HEK293 (cell line): ENCODE measurements around the gene MFAP3.

Source experiments
- CTCF ChIA-PET: fragments of 350-600 bp; formaldehyde crosslinking; extraction: SDS; loops from one replicate; lab custom pipeline; 2021; ENCODE audit warnings: antibody characterized with exemption; lab: Yijun Ruan, JAX
- POLR2A ChIA-PET: fragments of 300-600 bp; formaldehyde crosslinking; extraction: SDS; loops from one replicate; lab custom pipeline; 2020; ENCODE audit warnings: antibody characterized with exemption, inconsistent platforms; lab: Yijun Ruan, JAX
- H3K27ac ChIP-seq: fragments of 200-500 bp; sonication (Bioruptor generic); 2 replicates; pipeline ENCODE4 v1.5.1; 2014; ENCODE audit warnings: low read depth, low read length, control low read depth, inconsistent platforms; ENCODE audit errors: extremely low read depth
- H3K36me3 ChIP-seq, 2 experiments: fragments of 200-500 bp in 1 of 2; sonication (Bioruptor generic) in 1 of 2; 1 replicate in 1 of 2; 2 replicates in 1 of 2; pipeline ENCODE4 v1.5.1; 2014 to 2017; ENCODE audit warnings: inconsistent platforms in 2 of 2, low read length in 2 of 2; ENCODE audit not compliant: control insufficient read depth in 2 of 2, insufficient read depth in 1 of 2
- H3K4me1 ChIP-seq: fragments of 200-500 bp; sonication (Bioruptor generic); 2 replicates; pipeline ENCODE4 v1.5.1; 2014; ENCODE audit warnings: mild to moderate bottlenecking, low read length, inconsistent platforms; ENCODE audit not compliant: control insufficient read depth, insufficient read depth
- H3K4me3 ChIP-seq: 2 replicates; pipeline ENCODE4 v1.5.1; 2011; ENCODE audit warnings: low read depth, mild to moderate bottlenecking, control low read depth, low read length, moderate library complexity
- H3K9me3 ChIP-seq: fragments of 200-500 bp; sonication (Bioruptor generic); 2 replicates; pipeline ENCODE4 v1.5.1; 2014; ENCODE audit warnings: low read depth, low read length, inconsistent platforms; ENCODE audit not compliant: control insufficient read depth, insufficient read depth
- BCL11B ChIP-seq: fragments of 450-650 bp; formaldehyde crosslinking; IDR thresholded peaks from 2 replicates; pipeline ENCODE4 v1.5.1; 2016; ENCODE audit warnings: low read depth, missing biosample characterization, missing genetic modification characterization
- EGR2 ChIP-seq: fragments of 450-650 bp; formaldehyde crosslinking; IDR thresholded peaks from 2 replicates; pipeline ENCODE4 v1.5.1; 2016; ENCODE audit warnings: low read depth, missing biosample characterization, missing genetic modification characterization
- KLF16 ChIP-seq: fragments of 450-650 bp; formaldehyde crosslinking; IDR thresholded peaks from 2 replicates; pipeline ENCODE4 v1.5.1; 2017; ENCODE audit warnings: missing biosample characterization, missing genetic modification characterization
- SP7 ChIP-seq: fragments of 450-650 bp; formaldehyde crosslinking; IDR thresholded peaks from 2 replicates; pipeline ENCODE4 v1.5.1; 2016; ENCODE audit warnings: missing biosample characterization, missing genetic modification characterization
- ZBTB17 ChIP-seq: fragments of 450-650 bp; formaldehyde crosslinking; IDR thresholded peaks from 2 replicates; pipeline ENCODE4 v1.5.1; 2016; ENCODE audit warnings: missing biosample characterization, missing genetic modification characterization
- ZBTB7A ChIP-seq: fragments of 450-650 bp; formaldehyde crosslinking; IDR thresholded peaks from 2 replicates; pipeline ENCODE4 v1.5.1; 2016; ENCODE audit warnings: low read depth, missing biosample characterization, missing genetic modification characterization
- ZNF146 ChIP-seq: fragments of 450-650 bp; formaldehyde crosslinking; IDR thresholded peaks from 2 replicates; pipeline ENCODE4 v1.5.1; 2016; ENCODE audit warnings: missing biosample characterization, missing genetic modification characterization
- ZNF16 ChIP-seq: fragments of 450-650 bp; formaldehyde crosslinking; IDR thresholded peaks from 2 replicates; pipeline ENCODE4 v1.5.1; 2016; ENCODE audit warnings: low read depth, missing biosample characterization, missing genetic modification characterization
- ZNF19 ChIP-seq: fragments of 450-650 bp; formaldehyde crosslinking; IDR thresholded peaks from 2 replicates; pipeline ENCODE4; 2016; ENCODE audit warnings: missing biosample characterization, missing genetic modification characterization, low read depth
- ZNF302 ChIP-seq: fragments of 450-650 bp; formaldehyde crosslinking; IDR thresholded peaks from 2 replicates; pipeline ENCODE4 v1.5.1; 2016; ENCODE audit warnings: missing biosample characterization, missing genetic modification characterization, low read depth
- ZNF391 ChIP-seq: fragments of 450-650 bp; formaldehyde crosslinking; IDR thresholded peaks from 2 replicates; pipeline ENCODE4 v1.5.1; 2016; ENCODE audit warnings: low read depth, missing biosample characterization, missing genetic modification characterization, borderline replicate concordance
- ZNF473 ChIP-seq: fragments of 450-650 bp; formaldehyde crosslinking; IDR thresholded peaks from 2 replicates; pipeline ENCODE4 v1.5.1; 2017; ENCODE audit warnings: missing biosample characterization, missing genetic modification characterization
- ZNF549 ChIP-seq: fragments of 450-650 bp; IDR thresholded peaks from 2 replicates; pipeline ENCODE4 v1.5.1; 2018; ENCODE audit warnings: missing biosample characterization, missing genetic modification characterization, mild to moderate bottlenecking, inconsistent platforms, moderate library complexity
- ZNF571 ChIP-seq: fragments of 450-650 bp; formaldehyde crosslinking; IDR thresholded peaks from 2 replicates; pipeline ENCODE4 v1.5.0; 2017; ENCODE audit warnings: missing biosample characterization, missing genetic modification characterization
- ZNF704 ChIP-seq: fragments of 450-650 bp; formaldehyde crosslinking; IDR thresholded peaks from 2 replicates; pipeline ENCODE4 v1.5.1; 2016; ENCODE audit warnings: missing biosample characterization, missing genetic modification characterization
- ZNF776 ChIP-seq: fragments of 450-650 bp; formaldehyde crosslinking; IDR thresholded peaks from 2 replicates; pipeline ENCODE4 v1.5.0; 2017; ENCODE audit warnings: missing biosample characterization, missing genetic modification characterization, borderline replicate concordance
- ZSCAN23 ChIP-seq: fragments of 450-650 bp; formaldehyde crosslinking; IDR thresholded peaks from 2 replicates; pipeline ENCODE4 v1.5.1; 2016; ENCODE audit warnings: missing biosample characterization, missing genetic modification characterization
- TF ChIP-seq, protein P1 (sequence below): fragments of 450-650 bp; formaldehyde crosslinking; IDR thresholded peaks from 2 replicates; pipeline ENCODE4 v1.5.1; 2016; ENCODE audit warnings: missing biosample characterization, missing genetic modification characterization

MFAP3 gene

DNA sequence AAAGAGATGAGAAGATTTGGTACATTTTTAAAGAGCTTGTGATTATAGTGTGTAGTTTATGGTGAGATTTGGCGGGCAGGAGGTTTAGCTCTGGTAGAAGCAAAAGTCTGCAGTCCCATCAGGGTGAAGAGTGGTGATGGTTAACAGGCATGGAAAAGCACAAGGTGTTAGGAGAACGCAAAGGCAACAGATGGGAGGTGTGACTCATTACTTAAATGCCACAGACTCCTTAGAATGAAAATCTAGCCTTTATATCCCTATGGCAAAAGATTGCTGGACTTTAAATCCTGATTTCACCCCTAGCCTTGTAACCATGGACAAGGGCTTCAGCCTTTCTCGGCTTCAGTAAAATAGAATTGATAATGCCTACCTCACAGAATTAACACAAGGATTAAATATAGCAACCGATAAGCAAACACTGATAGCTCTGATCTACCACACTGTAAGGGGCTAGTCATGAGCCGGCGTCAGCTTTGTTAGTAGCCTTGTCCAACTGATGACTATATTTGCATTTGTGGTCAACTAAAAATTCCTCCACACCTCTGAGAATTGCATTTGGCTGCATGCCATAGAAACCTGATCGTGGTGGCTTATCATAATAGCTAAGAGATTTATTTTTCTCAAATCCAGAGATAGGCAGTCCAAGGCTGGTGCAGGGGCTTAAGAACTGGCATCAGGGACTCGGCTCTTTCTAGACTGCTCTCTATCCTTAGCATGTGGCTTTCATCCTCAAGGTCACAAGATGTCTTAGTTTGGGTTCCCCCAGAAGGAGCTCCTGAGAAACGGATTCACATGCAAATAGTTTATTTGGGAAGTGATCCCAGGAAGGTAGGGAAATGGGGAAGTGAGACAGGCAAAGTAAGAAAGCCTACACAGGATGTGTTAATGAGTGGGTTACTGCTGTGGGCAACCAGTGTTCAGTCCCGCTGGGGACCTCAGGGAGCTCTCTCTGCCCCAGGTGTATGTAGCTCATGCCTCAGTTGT is 19.6 kb downstream of the MFAP3 start (continued):
- TF ChIP-seq, protein P1, sequence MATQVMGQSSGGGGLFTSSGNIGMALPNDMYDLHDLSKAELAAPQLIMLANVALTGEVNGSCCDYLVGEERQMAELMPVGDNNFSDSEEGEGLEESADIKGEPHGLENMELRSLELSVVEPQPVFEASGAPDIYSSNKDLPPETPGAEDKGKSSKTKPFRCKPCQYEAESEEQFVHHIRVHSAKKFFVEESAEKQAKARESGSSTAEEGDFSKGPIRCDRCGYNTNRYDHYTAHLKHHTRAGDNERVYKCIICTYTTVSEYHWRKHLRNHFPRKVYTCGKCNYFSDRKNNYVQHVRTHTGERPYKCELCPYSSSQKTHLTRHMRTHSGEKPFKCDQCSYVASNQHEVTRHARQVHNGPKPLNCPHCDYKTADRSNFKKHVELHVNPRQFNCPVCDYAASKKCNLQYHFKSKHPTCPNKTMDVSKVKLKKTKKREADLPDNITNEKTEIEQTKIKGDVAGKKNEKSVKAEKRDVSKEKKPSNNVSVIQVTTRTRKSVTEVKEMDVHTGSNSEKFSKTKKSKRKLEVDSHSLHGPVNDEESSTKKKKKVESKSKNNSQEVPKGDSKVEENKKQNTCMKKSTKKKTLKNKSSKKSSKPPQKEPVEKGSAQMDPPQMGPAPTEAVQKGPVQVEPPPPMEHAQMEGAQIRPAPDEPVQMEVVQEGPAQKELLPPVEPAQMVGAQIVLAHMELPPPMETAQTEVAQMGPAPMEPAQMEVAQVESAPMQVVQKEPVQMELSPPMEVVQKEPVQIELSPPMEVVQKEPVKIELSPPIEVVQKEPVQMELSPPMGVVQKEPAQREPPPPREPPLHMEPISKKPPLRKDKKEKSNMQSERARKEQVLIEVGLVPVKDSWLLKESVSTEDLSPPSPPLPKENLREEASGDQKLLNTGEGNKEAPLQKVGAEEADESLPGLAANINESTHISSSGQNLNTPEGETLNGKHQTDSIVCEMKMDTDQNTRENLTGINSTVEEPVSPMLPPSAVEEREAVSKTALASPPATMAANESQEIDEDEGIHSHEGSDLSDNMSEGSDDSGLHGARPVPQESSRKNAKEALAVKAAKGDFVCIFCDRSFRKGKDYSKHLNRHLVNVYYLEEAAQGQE (tag by site-specific recombination), result no peak
- no peak for TF ChIP-seq ZNF704 (tag by site-specific recombination)
- peak; percentile 92 for TF ChIP-seq ZBTB17 (tag by site-specific recombination)
- no peak for TF ChIP-seq ZNF549 (tag by site-specific recombination)
- no peak for TF ChIP-seq ZNF19 (tag by site-specific recombination)

GRCh38 chr5:154059039-154059430 is 20.3 kb downstream of the MFAP3 start:
- Histone ChIP-seq H3K4me1 (peaks cover 19% of the 10 kb centered on the region), H3K27ac (no peak overlapping the region), H3K4me3 (no peak overlapping the region), H3K9me3 (no peaks in the 10 kb centered on the region; the same call in 1 of the 2 replicates), H3K36me3 (no peaks in the 10 kb centered on the region)
- CTCF ChIA-PET, result interaction anchor here (1.2 to 2.3 kb wide), 5 partner anchors 9 to 346 kb away, joined by 4 to 12 read pairs (median 5); no protein-coding TSS in a partner anchor
- POLR2A ChIA-PET, result interaction anchor here (1.7 kb wide), 1 partner anchor 20 kb away, joined by 12 read pairs; the partner anchor contains the start of genes FAM114A2 and MFAP3
- TF ChIP-seq ZNF571 (tag by site-specific recombination) (no peak), ZNF16 (tag by site-specific recombination) (no peak), EGR2 (tag by site-specific recombination) (no peak), ZSCAN23 (tag by site-specific recombination) (no peak)

DNA sequence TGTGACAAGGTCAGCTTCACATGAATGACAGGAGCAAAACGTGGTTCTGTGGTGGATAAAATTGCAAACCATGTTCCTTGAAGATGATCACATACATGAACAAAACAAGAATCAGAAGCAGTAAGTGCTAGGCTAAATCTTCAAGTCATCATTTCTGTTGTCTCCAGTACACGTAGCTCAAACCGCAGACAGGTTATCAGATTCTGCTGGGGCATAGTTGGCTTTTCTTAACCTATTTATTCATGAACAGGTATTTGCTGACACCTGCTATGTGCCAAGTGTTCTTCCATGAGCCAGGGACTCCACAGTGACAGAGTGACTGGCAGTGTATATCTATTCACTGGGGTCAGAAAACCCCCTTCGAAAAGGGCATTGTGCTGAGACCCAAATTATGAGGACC is 20.8 kb downstream of the MFAP3 start:
- H3K4me3 ChIP-seq, result no peak overlapping the region
- ChIA-PET CTCF (interaction anchor here (0.7 to 2.3 kb wide), 3 partner anchors 28 to 346 kb away, joined by 3 to 8 read pairs (median 4); no protein-coding TSS in a partner anchor), POLR2A (no interaction called here)
- H3K27ac ChIP-seq, result no peak overlapping the region
- no peaks in the 10 kb centered on the region for H3K36me3 ChIP-seq
- no peaks in the 10 kb centered on the region; the same call in 1 of the 2 replicates for H3K9me3 ChIP-seq
- H3K4me1 ChIP-seq, result peaks cover 19% of the 10 kb centered on the region
- TF ChIP-seq ZNF776 (tag by site-specific recombination), result no peak

- TF ChIP-seq ZNF146 (tag by site-specific recombination) (no peak), ZNF302 (tag by site-specific recombination) (no peak), ZNF473 (tag by site-specific recombination) (no peak), ZNF549 (tag by site-specific recombination) (no peak), SP7 (tag by site-specific recombination) (no peak), KLF16 (tag by site-specific recombination) (no peak), BCL11B (tag by site-specific recombination) (no peak), ZBTB7A (tag by site-specific recombination) (no peak), ZNF776 (tag by site-specific recombination) (no peak), ZNF391 (tag by site-specific recombination) (no peak)
- TF ChIP-seq, all 188 proteins: peak for 0
- H3K27ac ChIP-seq, result no peak overlapping the region
- H3K9me3 ChIP-seq, result no peaks in the 10 kb centered on the region; the same call in 1 of the 2 replicates
- peaks cover 19% of the 10 kb centered on the region for H3K4me1 ChIP-seq
- ChIA-PET CTCF (interaction anchor here (0.6 to 1.1 kb wide), 2 partner anchors 11 to 361 kb away, joined by 3 to 4 read pairs; no protein-coding TSS in a partner anchor), POLR2A (no interaction called here)
- H3K4me3 ChIP-seq, result no peak overlapping the region
- H3K36me3 ChIP-seq, result no peaks in the 10 kb centered on the region
These were observed 21.8 kb downstream of the MFAP3 start for GRCh38 chr5:154060606-154061005.
